Stimulated activated CD8-positive, alpha-beta memory T cell treated with anti-CD3 and anti-CD28 coated beads, Interleukin-4, amount 100 ng/mL, for 1 hour (primary cell): Measurements from ENCODE around the gene DOK7.

ENCODE experiments used
- DNase-seq, 2 donors: peaks; one replicate each; pipeline ENCODE4 v3.0.0-alpha.2; 2020; ENCODE audit warnings: low read depth in 2 of 2, low spot score in 1 of 2

Gene DOK7

GRCh38 chr4:3518941-3519340 lies 55.8 kb downstream of the DOK7 start:
- no peak for DNase-seq

GRCh38 chr4:3519468-3520264 lies 56.6 kb downstream of the DOK7 start:
- DNase-seq: no peak

GRCh38 chr4:3520276-3520675 lies 57.2 kb downstream of the DOK7 start:
- DNase-seq: no peak

GRCh38 chr4:3520796-3521600 lies 57.9 kb downstream of the DOK7 start:
- DNase-seq: no peak

GRCh38 chr4:3521621-3522325 lies 58.7 kb downstream of the DOK7 start:
- DNase-seq: no peak

- DNase-seq: no peak
Measured at GRCh38 chr4:3522326-3522640, 59.2 kb downstream of the DOK7 start.

GRCh38 chr4:3522651-3523050 lies 59.5 kb downstream of the DOK7 start:
- no peak for DNase-seq

GRCh38 chr4:3523146-3523627 lies 60.1 kb downstream of the DOK7 start:
- DNase-seq: no peak

- DNase-seq: no peak
Measured at GRCh38 chr4:3523628-3524221, 60.6 kb downstream of the DOK7 start.

GRCh38 chr4:3524349-3524748 lies 61.2 kb downstream of the DOK7 start:
- DNase-seq: no peak

GRCh38 chr4:3524920-3525319 lies 61.8 kb downstream of the DOK7 start:
- no peak for DNase-seq

- no peak for DNase-seq
Measured at GRCh38 chr4:3525532-3526430, 62.7 kb downstream of the DOK7 start.

- DNase-seq: no peak
Measured at GRCh38 chr4:3526456-3526855, 63.4 kb downstream of the DOK7 start.

- no peak for DNase-seq
Measured at GRCh38 chr4:3527101-3527913, 64.2 kb downstream of the DOK7 start.

GRCh38 chr4:3527914-3528876 lies 65.1 kb downstream of the DOK7 start:
- no peak for DNase-seq

GRCh38 chr4:3529363-3529762 lies 66.3 kb downstream of the DOK7 start:
- no peak for DNase-seq

GRCh38 chr4:3530051-3530450 lies 66.9 kb downstream of the DOK7 start:
- DNase-seq: no peak

GRCh38 chr4:3530663-3531254 lies 67.7 kb downstream of the DOK7 start:
- DNase-seq: no peak
